Parathyroid adenoma (tissue), 2 donors: Measurements from ENCODE around the gene PLEKHA7.

ENCODE experiments used
- H2AFZ ChIP-seq: fragments of 300-600 bp; sonication (generic); one replicate; pipeline ENCODE4 v1.7.0; 2017; ENCODE audit warnings: antibody characterized with exemption, mild to moderate bottlenecking
- H3K27ac ChIP-seq: fragments of 300-600 bp; sonication (generic); one replicate; pipeline ENCODE4 v1.7.0; 2017
- H3K27me3 ChIP-seq: fragments of 300-600 bp; sonication (generic); one replicate; pipeline ENCODE4 v1.7.0; 2017; ENCODE audit warnings: low read length; ENCODE audit not compliant: control insufficient read depth, insufficient read depth
- H3K36me3 ChIP-seq: fragments of 300-600 bp; sonication (generic); one replicate; pipeline ENCODE4 v1.7.0; 2017; ENCODE audit warnings: low read length; ENCODE audit not compliant: control insufficient read depth, insufficient read depth
- H3K4me1 ChIP-seq: fragments of 300-600 bp; sonication (generic); one replicate; pipeline ENCODE4 v1.7.0; 2017; ENCODE audit warnings: control low read depth
- H3K4me2 ChIP-seq: fragments of 300-600 bp; sonication (generic); one replicate; pipeline ENCODE4 v1.7.0; 2017; ENCODE audit warnings: low read length
- H3K4me3 ChIP-seq: fragments of 300-600 bp; sonication (generic); one replicate; pipeline ENCODE4 v1.7.0; 2017; ENCODE audit warnings: low read depth, low read length
- H3K79me2 ChIP-seq: fragments of 300-600 bp; sonication (generic); one replicate; pipeline ENCODE4 v1.7.0; 2017; ENCODE audit warnings: control low read depth
- H3K9ac ChIP-seq: fragments of 300-600 bp; sonication (generic); one replicate; pipeline ENCODE4 v1.7.0; 2017; ENCODE audit warnings: mild to moderate bottlenecking
- H3K9me3 ChIP-seq: fragments of 300-600 bp; sonication (generic); one replicate; pipeline ENCODE4 v1.7.0; 2017; ENCODE audit warnings: low read length; ENCODE audit not compliant: control insufficient read depth
- CTCF ChIP-seq: fragments of 300-600 bp; sonication (generic); IDR thresholded peaks from one replicate; pipeline ENCODE4 v1.7.0; 2017; ENCODE audit warnings: antibody characterized with exemption, mild to moderate bottlenecking
- donor health status: primary hyperparathyroidism.

Gene PLEKHA7

DNA sequence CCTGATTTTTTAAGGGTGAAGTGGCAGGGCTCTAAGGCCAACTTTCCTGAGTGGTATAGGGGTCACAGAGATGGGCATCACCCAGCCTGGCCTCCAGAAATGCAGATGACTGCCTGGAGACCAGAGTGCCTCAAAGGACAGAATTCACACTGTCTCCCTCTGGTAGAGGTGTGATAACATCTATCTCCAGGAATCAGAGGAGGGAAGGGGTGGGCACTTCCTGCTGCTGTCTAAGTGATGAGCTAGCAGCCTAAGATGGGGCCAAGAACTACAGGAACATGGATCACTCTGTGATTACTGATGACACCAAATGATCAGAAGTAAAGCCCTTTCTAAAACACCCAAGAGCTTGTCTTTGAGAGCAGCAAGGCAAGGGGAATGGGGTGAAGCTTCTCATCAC, 213.8 kb downstream of the PLEKHA7 start:
- Histone ChIP-seq H3K4me1 (peaks cover 3% of the 10 kb centered on the region), H3K4me2 (no peak overlapping the region), H3K27ac (no peak overlapping the region), H3K4me3 (no peak overlapping the region), H3K36me3 (no peaks in the 10 kb centered on the region), H2AFZ (no peak overlapping the region), H3K27me3 (no peaks in the 10 kb centered on the region), H3K9me3 (no peaks in the 10 kb centered on the region), H3K79me2 (no peaks in the 10 kb centered on the region), H3K9ac (no peak overlapping the region)
- TF ChIP-seq CTCF: no peak

DNA sequence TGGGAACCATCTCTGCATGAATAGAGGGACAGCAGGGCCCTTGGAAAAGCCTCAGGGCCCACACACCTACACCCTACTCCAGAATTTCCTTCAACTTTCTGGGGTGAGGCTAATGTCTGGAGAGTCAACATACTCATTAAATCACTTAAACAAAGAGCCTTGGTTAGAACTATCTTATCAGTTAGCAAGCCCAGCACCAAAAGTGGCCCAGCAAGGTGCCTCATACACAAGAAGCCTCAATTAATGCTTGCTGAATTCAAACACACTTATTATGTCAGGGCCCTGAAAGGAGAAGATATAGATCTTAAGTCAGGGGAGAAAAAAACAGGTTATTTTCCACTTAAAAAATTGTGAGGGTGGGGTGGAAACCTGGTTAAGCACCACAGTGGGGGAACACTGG, 214.3 kb downstream of the PLEKHA7 start:
- Histone ChIP-seq H3K79me2 (no peaks in the 10 kb centered on the region), H3K27ac (no peak overlapping the region)
- no peak for TF ChIP-seq CTCF

GRCh38 chr11:16799221-16799620, 215.0 kb downstream of the PLEKHA7 start:
- no peak for TF ChIP-seq CTCF
- H2AFZ ChIP-seq: no peak overlapping the region
- no peaks in the 10 kb centered on the region for H3K27me3 ChIP-seq
- no peaks in the 10 kb centered on the region for H3K9me3 ChIP-seq
- no peak overlapping the region for H3K4me3 ChIP-seq
- no peak overlapping the region for H3K9ac ChIP-seq
- no peak overlapping the region for H3K27ac ChIP-seq
- no peak overlapping the region for H3K4me2 ChIP-seq
- no peaks in the 10 kb centered on the region for H3K79me2 ChIP-seq
- no peaks in the 10 kb centered on the region for H3K4me1 ChIP-seq
- no peaks in the 10 kb centered on the region for H3K36me3 ChIP-seq

More for the DNA sequence above, 214.3 kb downstream of the PLEKHA7 start:
- Histone ChIP-seq H3K4me2 (no peak overlapping the region), H3K4me1 (peaks cover 3% of the 10 kb centered on the region), H3K4me3 (no peak overlapping the region), H3K36me3 (no peaks in the 10 kb centered on the region), H3K9ac (no peak overlapping the region), H3K27me3 (no peaks in the 10 kb centered on the region), H2AFZ (no peak overlapping the region), H3K9me3 (no peaks in the 10 kb centered on the region)

DNA sequence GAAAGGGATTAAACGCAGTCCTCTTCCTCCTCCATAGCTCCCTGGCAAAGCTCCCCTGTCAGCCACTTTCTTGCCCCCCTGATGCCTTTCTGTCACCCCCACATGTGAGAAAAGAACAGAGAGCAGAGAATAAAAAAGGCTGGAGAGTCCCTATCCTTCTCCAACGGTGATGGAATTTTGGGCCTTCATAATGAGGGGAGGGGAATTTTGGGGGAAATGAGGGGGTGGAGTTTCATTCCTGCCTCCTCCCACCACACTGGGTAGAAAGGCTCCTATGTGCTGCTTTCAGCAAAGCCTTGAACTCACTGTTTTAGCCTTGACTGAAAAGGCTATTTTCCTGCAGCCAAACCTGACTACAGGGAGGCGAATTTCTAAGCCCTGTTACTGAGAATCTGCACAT, 216.4 kb downstream of the PLEKHA7 start:
- no peaks in the 10 kb centered on the region for H3K4me1 ChIP-seq
- no peak overlapping the region for H3K4me3 ChIP-seq
- no peak overlapping the region for H3K27ac ChIP-seq
- no peaks in the 10 kb centered on the region for H3K79me2 ChIP-seq
- TF ChIP-seq CTCF: no peak
- H3K36me3 ChIP-seq: no peaks in the 10 kb centered on the region
- no peaks in the 10 kb centered on the region for H3K9me3 ChIP-seq
- H3K9ac ChIP-seq: no peak overlapping the region
- no peak overlapping the region for H3K4me2 ChIP-seq
- H2AFZ ChIP-seq: no peak overlapping the region
- no peaks in the 10 kb centered on the region for H3K27me3 ChIP-seq

- H3K27me3 ChIP-seq: no peaks in the 10 kb centered on the region
- H3K79me2 ChIP-seq: no peaks in the 10 kb centered on the region
- no peak overlapping the region for H3K27ac ChIP-seq
- H2AFZ ChIP-seq: no peak overlapping the region
- H3K4me1 ChIP-seq: peaks cover 5% of the 10 kb centered on the region
- H3K4me2 ChIP-seq: no peak overlapping the region
- TF ChIP-seq CTCF: no peak
- no peaks in the 10 kb centered on the region for H3K36me3 ChIP-seq
- no peak overlapping the region for H3K4me3 ChIP-seq
- no peaks in the 10 kb centered on the region for H3K9me3 ChIP-seq
- H3K9ac ChIP-seq: no peak overlapping the region
Observed at GRCh38 chr11:16796311-16796710, 217.9 kb downstream of the PLEKHA7 start.
